Measurements from ENCODE around the gene HSPB6. TPM values are rescaled to one million over a fixed set of nuclear protein-coding genes. Genes with fewer than 3 reads are reported as not detected.

Gene HSPB6
- total RNA-seq, 1 donor from 2014 or later: 0.17 TPM

- H3K36me3 ChIP-seq (ENCODE audit: control insufficient read depth, insufficient read depth, low read length): no peaks in the 10 kb centered on the region
These were observed 11.2 kb upstream of the HSPB6 start for GRCh38 chr19:35768082-35768421.

GRCh38 chr19:35767288-35768081, 10.7 kb upstream of the HSPB6 start:
- H3K36me3 ChIP-seq (ENCODE audit: control insufficient read depth, insufficient read depth, low read length): no peaks in the 10 kb centered on the region
- no peak for DNase-seq (ENCODE audit: low read depth)
- no peak overlapping the region for H3K4me3 ChIP-seq (ENCODE audit: low read depth, low read length)

More at GRCh38 chr19:35768082-35768421, 11.2 kb upstream of the HSPB6 start:
- Histone ChIP-seq H3K4me3 (ENCODE audit: low read depth, low read length) (no peak overlapping the region), H3K27me3 (ENCODE audit: control insufficient read depth, insufficient read depth, low read length) (no peaks in the 10 kb centered on the region)
- no peak for TF ChIP-seq CTCF (IDR thresholded peaks at IDR 0.05; ENCODE audit: insufficient read depth, low read length, poor library complexity, severe bottlenecking)
- no peak for DNase-seq (ENCODE audit: low read depth)

GRCh38 chr19:35766571-35767104, 9.8 kb upstream of the HSPB6 start:
- H3K36me3 ChIP-seq (ENCODE audit: control insufficient read depth, insufficient read depth, low read length): peaks cover 3% of the 10 kb centered on the region
- DNase-seq (ENCODE audit: low read depth): no peak
- H3K27me3 ChIP-seq (ENCODE audit: control insufficient read depth, insufficient read depth, low read length): no peaks in the 10 kb centered on the region
- no peak overlapping the region for H3K4me3 ChIP-seq (ENCODE audit: low read depth, low read length)
- TF ChIP-seq CTCF (IDR thresholded peaks at IDR 0.05; ENCODE audit: insufficient read depth, low read length, poor library complexity, severe bottlenecking): no peak

More at GRCh38 chr19:35767288-35768081, 10.7 kb upstream of the HSPB6 start:
- TF ChIP-seq CTCF (IDR thresholded peaks at IDR 0.05; ENCODE audit: insufficient read depth, low read length, poor library complexity, severe bottlenecking): no peak
- H3K27me3 ChIP-seq (ENCODE audit: control insufficient read depth, insufficient read depth, low read length): no peaks in the 10 kb centered on the region

GRCh38 chr19:35764432-35765315, 7.8 kb upstream of the HSPB6 start:
- H3K4me3 ChIP-seq (ENCODE audit: low read depth, low read length): no peak overlapping the region
- H3K27me3 ChIP-seq (ENCODE audit: control insufficient read depth, insufficient read depth, low read length): no peaks in the 10 kb centered on the region
- TF ChIP-seq CTCF (IDR thresholded peaks at IDR 0.05; ENCODE audit: insufficient read depth, low read length, poor library complexity, severe bottlenecking): no peak
- DNase-seq (ENCODE audit: low read depth): no peak
- H3K36me3 ChIP-seq (ENCODE audit: control insufficient read depth, insufficient read depth, low read length): peaks cover 3% of the 10 kb centered on the region

GRCh38 chr19:35760711-35761349, 4.0 kb upstream of the HSPB6 start:
- DNase-seq (ENCODE audit: low read depth): no peak
- no peak overlapping the region for H3K4me3 ChIP-seq (ENCODE audit: low read depth, low read length)
- H3K36me3 ChIP-seq (ENCODE audit: control insufficient read depth, insufficient read depth, low read length): peaks cover 3% of the 10 kb centered on the region
- TF ChIP-seq CTCF (IDR thresholded peaks at IDR 0.05; ENCODE audit: insufficient read depth, low read length, poor library complexity, severe bottlenecking): no peak
- no peaks in the 10 kb centered on the region for H3K27me3 ChIP-seq (ENCODE audit: control insufficient read depth, insufficient read depth, low read length)

Data from kidney epithelial cell (primary cell).